WTC11 (cell line): Measurements from ENCODE around the gene DTNBP1. TPM values are rescaled to one million over a fixed set of nuclear protein-coding genes. Genes with fewer than 3 reads are reported as not detected.

Source experiments
- ATAC-seq: fragments of 200-7000 bp; cut with Tn5 transposase; 2 replicates; pipeline ENCODE4 v1.10.0; 2021; ENCODE audit warnings: mild to moderate bottlenecking, moderate library complexity
- CTCF ChIA-PET: fragments of 300-600 bp; sonication (Branson Sonifier 250); formaldehyde crosslinking; loops from one replicate; lab custom pipeline; 2021; ENCODE audit warnings: antibody characterized with exemption; lab: Charles Lee
- POLR2A ChIA-PET: fragments of 350-600 bp; sonication (Branson Sonifier 250); formaldehyde crosslinking; loops from one replicate; lab custom pipeline; 2021; ENCODE audit warnings: antibody characterized with exemption; lab: Charles Lee
- DNase-seq: peaks from one replicate; pipeline ENCODE4 v3.0.0; 2021; ENCODE audit warnings: low spot score
- H3K27ac Mint-ChIP-seq: 2 replicates; pipeline ENCODE4 v1.8.0; 2021; ENCODE audit warnings: mixed read lengths
- H3K27me3 Mint-ChIP-seq: 2 replicates; pipeline ENCODE4 v1.8.0; 2021; ENCODE audit warnings: low read depth, mild to moderate bottlenecking, moderate library complexity, mixed read lengths
- H3K36me3 Mint-ChIP-seq: 2 replicates; pipeline ENCODE4 v1.8.0; 2021; ENCODE audit warnings: mixed read lengths
- H3K4me1 Mint-ChIP-seq: 2 replicates; pipeline ENCODE4 v1.8.0; 2022; ENCODE audit warnings: mixed read lengths
- H3K4me3 Mint-ChIP-seq: 2 replicates; pipeline ENCODE4 v1.8.0; 2021; ENCODE audit warnings: mild to moderate bottlenecking, moderate library complexity, mixed read lengths
- H3K9me3 Mint-ChIP-seq: 2 replicates; pipeline ENCODE4 v1.8.0; 2021; ENCODE audit warnings: mixed read lengths
- ATF1 ChIP-seq: sonication (generic); formaldehyde crosslinking; IDR thresholded peaks from 2 replicates; pipeline ENCODE4 v1.8.1; 2023; ENCODE audit warnings: mild to moderate bottlenecking, moderate library complexity, missing genetic modification reagents
- ELF4 ChIP-seq: sonication (generic); formaldehyde crosslinking; IDR thresholded peaks from 2 replicates; pipeline ENCODE4 v1.8.1; 2022; ENCODE audit warnings: low read depth, mild to moderate bottlenecking, moderate library complexity, missing genetic modification reagents
- ESRRA ChIP-seq: sonication (generic); formaldehyde crosslinking; IDR thresholded peaks from 2 replicates; pipeline ENCODE4 v1.8.1; 2022; ENCODE audit warnings: mild to moderate bottlenecking, missing genetic modification reagents, borderline replicate concordance
- ETV6 ChIP-seq: sonication (generic); formaldehyde crosslinking; IDR thresholded peaks from 2 replicates; pipeline ENCODE4 v1.8.1; 2022; ENCODE audit warnings: mild to moderate bottlenecking, missing genetic modification reagents
- JUN ChIP-seq: sonication (generic); formaldehyde crosslinking; IDR thresholded peaks from 2 replicates; pipeline ENCODE4 v1.8.0; 2023; ENCODE audit warnings: mild to moderate bottlenecking, missing genetic modification reagents
- NFATC4 ChIP-seq: fragments of 250-450 bp; sonication (Bioruptor Pico); IDR thresholded peaks from 2 replicates; pipeline ENCODE4 v1.9.0; 2021; ENCODE audit warnings: mild to moderate bottlenecking
- NR2C2 ChIP-seq: sonication (generic); formaldehyde crosslinking; IDR thresholded peaks from 2 replicates; pipeline ENCODE4 v1.8.0; 2022; ENCODE audit warnings: mild to moderate bottlenecking, missing genetic modification reagents
- OVOL2 ChIP-seq: fragments of 250-450 bp; sonication (Bioruptor Pico); IDR thresholded peaks from 2 replicates; pipeline ENCODE4 v1.9.0; 2021; ENCODE audit warnings: mild to moderate bottlenecking, borderline replicate concordance
- SMAD4 ChIP-seq: sonication (generic); formaldehyde crosslinking; IDR thresholded peaks from 2 replicates; pipeline ENCODE4 v1.8.0; 2022; ENCODE audit warnings: mild to moderate bottlenecking, missing genetic modification reagents
- ZNF232 ChIP-seq: sonication (generic); formaldehyde crosslinking; IDR thresholded peaks from 2 replicates; pipeline ENCODE4 v1.8.0; 2022; ENCODE audit warnings: mild to moderate bottlenecking, missing genetic modification reagents
- total RNA-seq: library from RNA; stranded (reverse); gene quantifications from 3 replicates; pipeline ENCODE4 v1.2.3, GENCODE V29; 2021
- TF ChIP-seq, protein P1 (sequence below): sonication (generic); formaldehyde crosslinking; IDR thresholded peaks from 2 replicates; pipeline ENCODE4 v1.8.0; 2022; ENCODE audit warnings: mild to moderate bottlenecking, missing genetic modification reagents
- TF ChIP-seq, protein P2 (sequence below): fragments of 250-450 bp; sonication (Bioruptor Pico); conservative IDR thresholded peaks from 2 replicates; pipeline ENCODE4 v1.9.0; 2021; ENCODE audit warnings: mild to moderate bottlenecking
- TF ChIP-seq, protein P3 (sequence below): fragments of 250-450 bp; sonication (Bioruptor Pico); IDR thresholded peaks from 2 replicates; pipeline ENCODE4 v1.8.0; 2021; ENCODE audit warnings: mild to moderate bottlenecking
- TF ChIP-seq, protein P4 (sequence below): fragments of 250-450 bp; sonication (Bioruptor Pico); IDR thresholded peaks from 2 replicates; pipeline ENCODE4 v1.9.0; 2021; ENCODE audit warnings: moderate library complexity, mild to moderate bottlenecking, inconsistent platforms, borderline replicate concordance
- TF ChIP-seq, protein P5 (sequence below): sonication (generic); formaldehyde crosslinking; IDR thresholded peaks from 2 replicates; pipeline ENCODE4 v1.8.1; 2023; ENCODE audit warnings: mild to moderate bottlenecking, missing genetic modification reagents, moderate library complexity
- TF ChIP-seq, protein P6 (sequence below): sonication (generic); formaldehyde crosslinking; IDR thresholded peaks from 2 replicates; pipeline ENCODE4 v1.8.1; 2022; ENCODE audit warnings: low read depth, missing genetic modification reagents, borderline replicate concordance
- TF ChIP-seq, protein P7 (sequence below): sonication (generic); formaldehyde crosslinking; IDR thresholded peaks from 2 replicates; pipeline ENCODE4 v1.8.1; 2023; ENCODE audit warnings: mild to moderate bottlenecking, missing genetic modification reagents, borderline replicate concordance
- TF ChIP-seq, protein P8 (sequence below): sonication (generic); formaldehyde crosslinking; IDR thresholded peaks from 2 replicates; pipeline ENCODE4 v1.8.1; 2023; ENCODE audit warnings: mild to moderate bottlenecking, missing genetic modification reagents
- TF ChIP-seq, protein P9 (sequence below): sonication (generic); formaldehyde crosslinking; IDR thresholded peaks from 2 replicates; pipeline ENCODE4 v1.8.1; 2022; ENCODE audit warnings: mild to moderate bottlenecking, missing genetic modification reagents, moderate library complexity, borderline replicate concordance

DTNBP1 gene
- total RNA-seq, 1 experiment from 2014 or later = 15.1 TPM

DNA sequence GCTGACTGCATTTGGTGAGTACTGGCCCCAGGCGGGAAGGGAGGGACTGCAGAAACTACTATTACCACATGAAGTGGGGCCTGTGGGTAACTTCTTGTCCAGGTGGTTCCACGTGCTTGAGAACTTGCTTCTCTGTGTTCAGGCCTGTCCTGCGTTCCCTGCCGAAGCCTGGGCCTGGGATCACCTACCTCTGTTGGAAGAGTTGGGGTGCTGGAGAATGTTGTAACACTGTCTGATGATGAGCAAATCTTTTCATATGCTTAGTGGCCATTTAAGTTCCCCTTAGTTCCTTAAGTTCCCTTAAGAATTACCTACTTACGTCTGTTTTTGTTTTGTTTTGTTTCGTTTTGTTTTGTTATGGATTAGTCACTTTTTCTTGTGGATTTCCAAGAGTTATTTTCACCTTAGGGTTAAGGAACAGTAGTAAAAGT, 154.4 kb downstream of the DTNBP1 start (continued):
- TF ChIP-seq, protein P1, sequence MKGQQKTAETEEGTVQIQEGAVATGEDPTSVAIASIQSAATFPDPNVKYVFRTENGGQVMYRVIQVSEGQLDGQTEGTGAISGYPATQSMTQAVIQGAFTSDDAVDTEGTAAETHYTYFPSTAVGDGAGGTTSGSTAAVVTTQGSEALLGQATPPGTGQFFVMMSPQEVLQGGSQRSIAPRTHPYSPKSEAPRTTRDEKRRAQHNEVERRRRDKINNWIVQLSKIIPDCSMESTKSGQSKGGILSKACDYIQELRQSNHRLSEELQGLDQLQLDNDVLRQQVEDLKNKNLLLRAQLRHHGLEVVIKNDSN (CRISPR knock-in tag) = no peak
- TF ChIP-seq NFATC4 (CRISPR knock-in tag) = no peak
- TF ChIP-seq ETV6 = no peak
- TF ChIP-seq, protein P2, sequence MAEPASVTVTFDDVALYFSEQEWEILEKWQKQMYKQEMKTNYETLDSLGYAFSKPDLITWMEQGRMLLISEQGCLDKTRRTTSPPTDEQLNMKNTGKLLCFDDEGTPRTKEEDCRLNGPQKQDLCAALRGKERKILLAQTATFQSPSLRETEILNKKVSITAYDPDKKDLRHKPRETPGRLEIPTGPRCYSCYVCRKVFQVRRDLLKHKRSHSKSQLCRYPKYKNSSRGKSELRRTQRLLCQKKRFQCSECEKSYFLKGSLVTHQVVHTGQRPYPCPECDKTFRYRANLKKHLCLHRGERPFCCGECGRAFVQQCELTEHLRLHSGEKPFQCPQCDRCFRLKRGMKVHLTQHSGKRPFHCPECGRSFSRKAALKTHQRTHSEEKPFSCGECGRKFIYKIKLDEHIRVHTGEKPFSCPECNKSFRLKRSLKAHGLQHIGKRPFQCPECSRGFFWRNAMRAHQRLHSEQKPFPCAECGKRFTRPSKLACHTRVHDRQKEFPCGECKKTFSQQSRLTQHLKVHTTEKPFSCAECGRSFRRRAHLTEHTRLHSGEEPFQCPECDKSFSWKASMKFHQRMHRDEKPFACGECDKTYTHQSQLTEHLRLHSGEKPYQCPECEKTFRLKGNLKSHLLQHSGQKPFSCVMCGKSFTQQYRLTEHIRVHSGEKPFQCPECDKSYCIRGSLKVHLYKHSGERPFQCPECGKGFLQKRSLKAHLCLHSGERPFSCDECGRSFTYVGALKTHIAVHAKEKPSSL (CRISPR knock-in tag) = no peak

DNA sequence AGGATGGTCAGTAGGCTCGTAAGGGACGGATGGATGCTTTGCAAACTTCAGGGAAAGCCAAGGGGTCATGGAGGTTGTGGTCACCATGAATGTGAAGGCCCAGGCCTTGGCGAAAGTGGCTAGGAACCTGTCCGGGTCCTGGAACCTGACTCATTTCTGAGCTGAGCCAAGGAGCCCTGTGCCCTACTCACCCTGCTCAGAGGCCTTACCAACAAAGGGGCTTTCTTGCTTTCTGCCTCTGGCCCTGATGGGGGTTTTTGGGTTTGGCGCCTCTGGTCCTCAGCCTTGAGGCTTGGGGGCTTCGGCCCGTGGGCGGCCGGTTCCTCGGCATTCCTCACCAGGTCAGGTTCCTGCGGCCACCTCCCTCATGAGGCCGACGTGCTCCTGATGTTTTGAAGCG, 155.1 kb downstream of the DTNBP1 start:
- ATAC-seq (no peak), DNase-seq (no peak)
- CTCF ChIA-PET = interaction anchor here (1.0 kb wide), 1 partner anchor 9 kb away, joined by 3 read pairs; no protein-coding TSS in a partner anchor
- H3K27me3 Mint-ChIP-seq = no peaks in the 10 kb centered on the region
- peaks cover 53% of the 10 kb centered on the region for H3K4me1 Mint-ChIP-seq
- H3K9me3 Mint-ChIP-seq = no peaks in the 10 kb centered on the region
- H3K4me3 Mint-ChIP-seq = no peak overlapping the region
- H3K36me3 Mint-ChIP-seq = peaks cover 93% of the 10 kb centered on the region
- POLR2A ChIA-PET = no interaction called here
- H3K27ac Mint-ChIP-seq = peak overlapping the region; percentile 81
- TF ChIP-seq, protein P3, sequence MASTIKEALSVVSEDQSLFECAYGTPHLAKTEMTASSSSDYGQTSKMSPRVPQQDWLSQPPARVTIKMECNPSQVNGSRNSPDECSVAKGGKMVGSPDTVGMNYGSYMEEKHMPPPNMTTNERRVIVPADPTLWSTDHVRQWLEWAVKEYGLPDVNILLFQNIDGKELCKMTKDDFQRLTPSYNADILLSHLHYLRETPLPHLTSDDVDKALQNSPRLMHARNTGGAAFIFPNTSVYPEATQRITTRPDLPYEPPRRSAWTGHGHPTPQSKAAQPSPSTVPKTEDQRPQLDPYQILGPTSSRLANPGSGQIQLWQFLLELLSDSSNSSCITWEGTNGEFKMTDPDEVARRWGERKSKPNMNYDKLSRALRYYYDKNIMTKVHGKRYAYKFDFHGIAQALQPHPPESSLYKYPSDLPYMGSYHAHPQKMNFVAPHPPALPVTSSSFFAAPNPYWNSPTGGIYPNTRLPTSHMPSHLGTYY (CRISPR knock-in tag) = no peak
- TF ChIP-seq, protein P4, sequence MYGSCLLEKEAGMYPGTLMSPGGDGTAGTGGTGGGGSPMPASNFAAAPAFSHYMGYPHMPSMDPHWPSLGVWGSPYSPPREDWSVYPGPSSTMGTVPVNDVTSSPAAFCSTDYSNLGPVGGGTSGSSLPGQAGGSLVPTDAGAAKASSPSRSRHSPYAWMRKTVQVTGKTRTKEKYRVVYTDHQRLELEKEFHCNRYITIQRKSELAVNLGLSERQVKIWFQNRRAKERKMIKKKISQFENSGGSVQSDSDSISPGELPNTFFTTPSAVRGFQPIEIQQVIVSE (CRISPR knock-in tag) = no peak
- TF ChIP-seq, protein P5, sequence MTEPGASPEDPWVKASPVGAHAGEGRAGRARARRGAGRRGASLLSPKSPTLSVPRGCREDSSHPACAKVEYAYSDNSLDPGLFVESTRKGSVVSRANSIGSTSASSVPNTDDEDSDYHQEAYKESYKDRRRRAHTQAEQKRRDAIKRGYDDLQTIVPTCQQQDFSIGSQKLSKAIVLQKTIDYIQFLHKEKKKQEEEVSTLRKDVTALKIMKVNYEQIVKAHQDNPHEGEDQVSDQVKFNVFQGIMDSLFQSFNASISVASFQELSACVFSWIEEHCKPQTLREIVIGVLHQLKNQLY = no peak
- TF ChIP-seq, protein P6, sequence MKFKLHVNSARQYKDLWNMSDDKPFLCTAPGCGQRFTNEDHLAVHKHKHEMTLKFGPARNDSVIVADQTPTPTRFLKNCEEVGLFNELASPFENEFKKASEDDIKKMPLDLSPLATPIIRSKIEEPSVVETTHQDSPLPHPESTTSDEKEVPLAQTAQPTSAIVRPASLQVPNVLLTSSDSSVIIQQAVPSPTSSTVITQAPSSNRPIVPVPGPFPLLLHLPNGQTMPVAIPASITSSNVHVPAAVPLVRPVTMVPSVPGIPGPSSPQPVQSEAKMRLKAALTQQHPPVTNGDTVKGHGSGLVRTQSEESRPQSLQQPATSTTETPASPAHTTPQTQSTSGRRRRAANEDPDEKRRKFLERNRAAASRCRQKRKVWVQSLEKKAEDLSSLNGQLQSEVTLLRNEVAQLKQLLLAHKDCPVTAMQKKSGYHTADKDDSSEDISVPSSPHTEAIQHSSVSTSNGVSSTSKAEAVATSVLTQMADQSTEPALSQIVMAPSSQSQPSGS (CRISPR knock-in tag) = no peak
- TF ChIP-seq, protein P7, sequence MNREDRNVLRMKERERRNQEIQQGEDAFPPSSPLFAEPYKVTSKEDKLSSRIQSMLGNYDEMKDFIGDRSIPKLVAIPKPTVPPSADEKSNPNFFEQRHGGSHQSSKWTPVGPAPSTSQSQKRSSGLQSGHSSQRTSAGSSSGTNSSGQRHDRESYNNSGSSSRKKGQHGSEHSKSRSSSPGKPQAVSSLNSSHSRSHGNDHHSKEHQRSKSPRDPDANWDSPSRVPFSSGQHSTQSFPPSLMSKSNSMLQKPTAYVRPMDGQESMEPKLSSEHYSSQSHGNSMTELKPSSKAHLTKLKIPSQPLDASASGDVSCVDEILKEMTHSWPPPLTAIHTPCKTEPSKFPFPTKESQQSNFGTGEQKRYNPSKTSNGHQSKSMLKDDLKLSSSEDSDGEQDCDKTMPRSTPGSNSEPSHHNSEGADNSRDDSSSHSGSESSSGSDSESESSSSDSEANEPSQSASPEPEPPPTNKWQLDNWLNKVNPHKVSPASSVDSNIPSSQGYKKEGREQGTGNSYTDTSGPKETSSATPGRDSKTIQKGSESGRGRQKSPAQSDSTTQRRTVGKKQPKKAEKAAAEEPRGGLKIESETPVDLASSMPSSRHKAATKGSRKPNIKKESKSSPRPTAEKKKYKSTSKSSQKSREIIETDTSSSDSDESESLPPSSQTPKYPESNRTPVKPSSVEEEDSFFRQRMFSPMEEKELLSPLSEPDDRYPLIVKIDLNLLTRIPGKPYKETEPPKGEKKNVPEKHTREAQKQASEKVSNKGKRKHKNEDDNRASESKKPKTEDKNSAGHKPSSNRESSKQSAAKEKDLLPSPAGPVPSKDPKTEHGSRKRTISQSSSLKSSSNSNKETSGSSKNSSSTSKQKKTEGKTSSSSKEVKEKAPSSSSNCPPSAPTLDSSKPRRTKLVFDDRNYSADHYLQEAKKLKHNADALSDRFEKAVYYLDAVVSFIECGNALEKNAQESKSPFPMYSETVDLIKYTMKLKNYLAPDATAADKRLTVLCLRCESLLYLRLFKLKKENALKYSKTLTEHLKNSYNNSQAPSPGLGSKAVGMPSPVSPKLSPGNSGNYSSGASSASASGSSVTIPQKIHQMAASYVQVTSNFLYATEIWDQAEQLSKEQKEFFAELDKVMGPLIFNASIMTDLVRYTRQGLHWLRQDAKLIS (CRISPR knock-in tag) = no peak
- TF ChIP-seq SMAD4 (CRISPR knock-in tag) = no peak
- TF ChIP-seq, protein P8, sequence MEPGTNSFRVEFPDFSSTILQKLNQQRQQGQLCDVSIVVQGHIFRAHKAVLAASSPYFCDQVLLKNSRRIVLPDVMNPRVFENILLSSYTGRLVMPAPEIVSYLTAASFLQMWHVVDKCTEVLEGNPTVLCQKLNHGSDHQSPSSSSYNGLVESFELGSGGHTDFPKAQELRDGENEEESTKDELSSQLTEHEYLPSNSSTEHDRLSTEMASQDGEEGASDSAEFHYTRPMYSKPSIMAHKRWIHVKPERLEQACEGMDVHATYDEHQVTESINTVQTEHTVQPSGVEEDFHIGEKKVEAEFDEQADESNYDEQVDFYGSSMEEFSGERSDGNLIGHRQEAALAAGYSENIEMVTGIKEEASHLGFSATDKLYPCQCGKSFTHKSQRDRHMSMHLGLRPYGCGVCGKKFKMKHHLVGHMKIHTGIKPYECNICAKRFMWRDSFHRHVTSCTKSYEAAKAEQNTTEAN (CRISPR knock-in tag) = no peak
- TF ChIP-seq ATF1 (CRISPR knock-in tag) = no peak
- TF ChIP-seq JUN (CRISPR knock-in tag) = no peak
- no peak for TF ChIP-seq ESRRA (CRISPR knock-in tag)
- no peak for TF ChIP-seq ELF4 (CRISPR knock-in tag)
- TF ChIP-seq NR2C2 (CRISPR knock-in tag) = no peak
- TF ChIP-seq, protein P9, sequence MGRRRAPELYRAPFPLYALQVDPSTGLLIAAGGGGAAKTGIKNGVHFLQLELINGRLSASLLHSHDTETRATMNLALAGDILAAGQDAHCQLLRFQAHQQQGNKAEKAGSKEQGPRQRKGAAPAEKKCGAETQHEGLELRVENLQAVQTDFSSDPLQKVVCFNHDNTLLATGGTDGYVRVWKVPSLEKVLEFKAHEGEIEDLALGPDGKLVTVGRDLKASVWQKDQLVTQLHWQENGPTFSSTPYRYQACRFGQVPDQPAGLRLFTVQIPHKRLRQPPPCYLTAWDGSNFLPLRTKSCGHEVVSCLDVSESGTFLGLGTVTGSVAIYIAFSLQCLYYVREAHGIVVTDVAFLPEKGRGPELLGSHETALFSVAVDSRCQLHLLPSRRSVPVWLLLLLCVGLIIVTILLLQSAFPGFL (CRISPR knock-in tag) = no peak
- no peak for TF ChIP-seq ZNF232 (CRISPR knock-in tag)
- TF ChIP-seq OVOL2 (CRISPR knock-in tag) = no peak
